Inflammatory macrophage treated with lipopolysaccharide for 4 hours (primary cell): ENCODE data around the gene PTPRQ.
"Not testable (repeated sequence)": the region's sequence is repeated elsewhere in the genome, so short reads cannot be mapped to it uniquely, and the experiment has no call there.

ENCODE experiments used
- DNase-seq: peaks from one replicate; pipeline ENCODE4 v3.0.0-alpha.2; 2020

The PTPRQ gene

DNA sequence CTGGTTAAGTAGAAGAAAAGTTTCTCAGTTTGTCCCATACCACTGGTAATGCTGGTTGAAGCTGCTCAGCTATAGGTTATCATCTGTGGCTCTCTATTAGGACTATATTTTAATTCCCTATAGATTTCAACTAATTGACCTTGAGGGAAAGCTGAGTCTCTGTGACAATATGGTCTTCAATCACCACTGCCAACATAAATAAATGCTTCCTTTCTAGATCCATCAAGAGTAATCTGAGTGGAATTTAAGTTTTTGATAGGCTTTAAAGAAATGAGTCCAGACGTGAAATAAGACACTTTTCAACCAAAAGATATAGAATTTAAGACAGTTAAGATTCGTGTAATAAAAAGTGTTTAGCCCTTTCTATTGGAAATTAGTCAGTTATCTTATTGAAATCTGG, 199.9 kb downstream of the PTPRQ start:
- DNase-seq, result no peak

DNA sequence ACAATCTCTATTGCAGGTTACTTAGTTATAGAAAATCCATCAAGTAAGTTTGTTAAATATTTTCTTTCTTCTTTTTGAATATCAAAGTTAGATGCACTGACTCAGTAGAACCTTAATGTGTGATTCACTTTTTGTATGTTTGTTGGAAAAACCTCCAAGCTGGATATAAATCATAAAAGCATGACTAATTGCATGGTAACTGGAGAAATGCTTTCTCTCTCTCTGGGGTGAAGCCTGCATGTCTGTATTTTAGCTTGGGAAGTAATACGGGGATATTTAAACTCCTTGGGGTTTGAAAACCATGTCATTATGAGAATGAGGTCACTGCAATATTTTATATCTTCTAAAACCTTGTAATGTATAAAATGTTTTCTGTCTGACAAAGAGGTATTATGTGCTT, 204.8 kb downstream of the PTPRQ start:
- no peak for DNase-seq

DNA sequence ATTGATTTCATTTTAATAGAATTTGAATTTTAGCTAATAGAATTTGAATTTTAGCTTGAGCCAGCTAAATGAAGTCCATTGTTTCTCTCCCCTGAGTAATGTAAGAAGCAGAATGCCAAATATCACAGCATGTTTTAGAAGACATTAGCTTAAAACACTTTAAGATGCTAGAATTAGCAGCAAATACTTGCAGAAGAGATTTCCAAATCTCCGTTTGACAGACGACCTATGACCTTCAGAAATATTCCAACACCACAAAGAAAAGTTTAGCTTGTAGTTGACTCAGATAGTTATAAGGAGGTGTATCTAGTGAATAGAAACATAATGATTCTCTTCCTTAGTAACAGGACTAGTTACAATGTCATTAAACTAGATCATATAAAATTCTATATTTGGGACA, 211.7 kb downstream of the PTPRQ start:
- DNase-seq, result no peak

DNA sequence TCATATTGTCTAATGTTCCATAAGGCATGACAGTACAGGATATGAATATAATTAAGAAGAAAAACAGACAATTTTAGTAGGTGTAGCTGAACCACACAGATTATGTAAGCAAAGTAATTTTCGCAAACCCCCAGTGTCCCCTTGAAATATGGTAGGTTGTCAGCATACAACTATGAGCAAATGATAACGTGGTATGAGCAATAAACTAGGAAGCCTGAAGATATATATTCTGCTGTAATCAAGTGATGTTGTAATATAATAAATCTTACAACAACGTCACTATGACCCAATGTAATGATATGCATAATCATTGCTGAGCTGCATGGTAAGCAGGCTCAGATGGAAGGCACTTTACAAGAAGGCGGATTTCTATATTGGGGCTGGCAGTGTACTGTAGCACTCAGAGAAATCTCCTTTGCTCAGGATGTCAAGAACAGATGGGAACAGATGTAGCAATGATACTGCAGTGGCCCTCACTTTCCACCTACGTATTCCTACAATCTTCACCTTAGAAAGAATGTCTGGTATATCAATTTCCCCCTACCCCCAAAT, 215.6 kb downstream of the PTPRQ start:
- DNase-seq, result no peak

DNA sequence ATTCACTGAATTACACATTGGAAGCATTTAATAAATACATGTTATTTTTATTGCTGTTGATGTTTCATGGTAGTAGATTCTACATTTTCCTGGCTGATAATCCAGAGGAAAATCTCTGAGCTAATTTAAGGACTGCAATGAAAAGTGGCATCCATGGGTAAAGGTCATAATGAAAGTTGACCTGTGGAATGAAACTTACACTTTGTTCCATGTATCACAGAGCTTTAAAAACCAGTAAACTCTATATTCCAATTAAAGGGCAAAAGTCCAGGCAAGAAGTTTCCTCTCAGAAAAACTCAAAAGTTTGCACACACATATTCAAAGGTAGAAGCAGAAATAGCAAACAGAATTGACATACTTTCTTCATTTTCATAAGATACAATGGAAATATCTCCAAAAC, 218.6 kb downstream of the PTPRQ start:
- no peak for DNase-seq

DNA sequence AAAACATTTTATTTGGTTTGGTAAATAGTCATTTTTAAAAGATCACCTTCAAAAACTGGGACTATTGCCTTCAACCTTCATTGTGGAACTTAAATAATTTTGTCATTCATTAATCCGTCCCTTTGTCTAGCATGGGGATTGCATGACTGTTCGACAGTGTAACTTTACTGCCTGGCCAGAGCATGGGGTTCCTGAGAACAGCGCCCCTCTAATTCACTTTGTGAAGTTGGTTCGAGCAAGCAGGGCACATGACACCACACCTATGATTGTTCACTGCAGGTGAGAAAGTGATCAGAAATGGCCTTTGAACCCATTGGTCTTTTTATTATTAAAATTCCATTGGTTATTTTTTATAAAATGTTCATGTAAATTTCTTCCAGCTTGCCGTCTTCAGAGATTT, 226.2 kb downstream of the PTPRQ start:
- no peak for DNase-seq

DNA sequence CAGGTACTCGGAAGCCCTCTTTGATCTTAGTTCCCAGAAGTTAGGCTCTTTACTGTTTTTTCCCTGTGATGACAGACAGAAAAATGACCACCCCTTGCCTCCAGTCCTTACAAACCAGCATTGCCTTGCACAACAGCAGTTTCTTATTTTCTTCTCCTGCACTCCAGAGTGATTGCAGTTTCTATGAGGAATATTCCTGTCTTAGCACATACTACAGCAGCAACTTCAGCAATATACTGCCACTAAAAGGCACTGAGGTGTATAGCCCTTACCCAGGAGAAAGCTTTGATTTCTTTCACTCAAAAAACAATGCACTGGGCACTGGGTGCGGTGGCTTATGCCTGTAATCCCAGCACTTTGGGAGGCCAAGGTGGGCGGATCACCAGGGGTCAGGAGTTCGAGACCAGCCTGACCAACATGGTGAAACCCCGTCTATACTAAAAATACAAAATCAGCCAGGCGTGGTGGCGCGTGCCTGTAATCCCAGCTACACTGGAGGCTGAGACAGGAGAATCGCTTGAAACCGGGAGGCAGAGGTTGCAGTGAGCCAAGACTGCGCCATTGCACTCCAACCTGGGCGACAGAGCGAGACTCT, 232.1 kb downstream of the PTPRQ start:
- not testable (repeated sequence) for DNase-seq

DNA sequence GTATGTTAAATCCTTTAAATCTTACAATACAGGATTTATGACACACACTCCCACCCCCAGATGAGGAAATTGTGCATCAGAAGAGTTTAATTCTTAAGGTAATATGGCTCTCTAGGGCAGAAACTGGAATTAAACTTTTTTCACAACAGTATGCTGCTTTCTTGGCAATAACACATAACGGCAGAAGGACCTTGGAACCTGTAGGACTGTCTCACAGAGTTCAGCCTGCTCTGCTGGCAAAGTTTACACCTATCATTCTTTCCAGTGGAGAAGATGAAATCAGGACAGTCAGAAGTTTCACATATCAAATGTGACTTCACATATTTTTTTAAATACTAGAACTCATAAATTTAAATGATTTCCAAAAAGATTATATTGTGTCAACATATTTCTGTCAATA, 232.8 kb downstream of the PTPRQ start:
- no peak for DNase-seq

DNA sequence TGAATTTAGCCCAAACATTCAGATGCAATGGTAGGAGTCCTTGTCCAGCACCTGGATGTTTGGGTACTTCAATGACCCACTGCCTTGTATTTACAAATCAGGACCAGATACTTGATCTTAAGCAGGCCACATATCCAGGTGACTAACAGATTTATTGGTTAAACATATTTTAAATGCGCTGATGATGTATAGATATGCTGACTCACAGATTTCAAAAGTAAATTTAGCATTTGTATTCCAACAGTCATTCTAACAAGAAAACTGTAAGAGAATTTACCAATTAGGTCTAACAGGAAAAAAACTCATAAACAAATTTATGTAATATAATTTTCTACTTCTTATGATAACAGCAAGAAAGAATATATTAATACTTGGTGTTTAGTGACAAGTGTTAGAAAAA, 234.0 kb downstream of the PTPRQ start:
- no peak for DNase-seq

DNA sequence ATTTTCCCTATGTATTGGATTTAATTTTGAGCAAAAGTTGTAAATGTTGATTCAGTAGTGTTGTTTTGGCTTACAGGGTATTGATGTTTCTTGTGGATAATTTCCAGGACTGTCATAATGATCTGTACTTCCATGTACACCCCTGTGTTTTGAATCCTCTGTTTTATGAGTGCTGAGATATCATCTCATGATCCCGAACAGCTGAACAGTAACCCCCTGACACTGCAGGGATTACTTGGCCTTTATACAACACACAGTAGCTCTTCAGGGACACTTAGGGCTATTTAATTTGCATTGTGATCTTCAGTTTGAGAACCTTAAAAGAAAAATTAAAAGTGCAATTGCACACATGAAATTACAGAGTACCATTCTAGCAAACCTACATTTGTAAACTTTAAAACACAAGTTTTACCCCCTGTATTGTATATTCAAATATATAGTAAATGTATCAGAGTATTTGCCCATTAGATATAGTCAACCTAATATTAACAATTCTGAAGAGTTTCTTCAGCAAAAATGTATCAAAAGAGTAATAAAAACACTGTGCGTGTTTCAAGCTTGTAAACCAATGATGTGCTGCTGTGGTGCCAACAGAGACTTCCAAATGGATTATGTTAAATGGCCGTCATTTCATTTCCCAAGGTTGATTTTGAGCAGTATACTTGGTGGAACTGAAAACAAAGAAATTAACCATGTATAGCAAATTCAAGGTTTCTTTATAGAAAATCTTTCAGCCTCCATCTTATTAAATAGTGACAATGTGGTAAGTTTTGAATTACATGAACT, 235.5 kb downstream of the PTPRQ start:
- no peak for DNase-seq

DNA sequence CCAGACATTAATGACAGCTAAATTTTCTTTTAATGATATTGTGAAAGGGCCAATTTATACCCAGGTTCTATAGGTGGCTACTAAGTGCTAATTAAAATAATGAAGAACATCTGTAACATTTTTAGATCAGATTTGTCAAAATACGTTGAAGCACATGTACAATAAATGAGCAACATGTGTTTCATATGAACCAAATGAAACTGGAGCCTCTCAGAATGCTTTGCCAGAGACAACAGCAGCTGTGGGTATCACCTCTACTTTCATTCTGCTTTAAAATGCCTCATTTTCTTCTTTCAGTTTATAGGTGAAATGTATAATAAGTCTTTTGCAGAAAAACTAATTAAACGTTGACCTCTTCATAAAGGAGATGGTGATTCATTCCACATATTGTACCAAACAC, 237.3 kb downstream of the PTPRQ start:
- no peak for DNase-seq

DNA sequence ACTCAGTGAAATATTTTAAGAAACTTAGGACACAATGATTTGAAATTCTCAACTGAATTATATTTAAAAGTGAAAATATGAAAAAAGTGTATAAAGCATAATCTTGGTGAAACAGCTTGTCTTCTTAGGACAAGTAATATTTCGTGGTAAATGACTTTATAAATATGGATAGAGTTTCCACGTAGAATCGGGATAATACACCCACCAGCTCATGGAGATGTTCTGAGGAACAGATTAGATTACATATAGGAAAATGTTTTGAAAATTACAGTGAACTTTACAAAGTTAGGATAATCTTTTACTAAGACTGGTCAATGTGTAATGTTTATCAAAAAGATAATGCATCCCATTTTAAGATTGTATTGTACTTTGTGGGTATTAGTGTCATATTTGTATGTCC, 237.8 kb downstream of the PTPRQ start:
- DNase-seq, result no peak

DNA sequence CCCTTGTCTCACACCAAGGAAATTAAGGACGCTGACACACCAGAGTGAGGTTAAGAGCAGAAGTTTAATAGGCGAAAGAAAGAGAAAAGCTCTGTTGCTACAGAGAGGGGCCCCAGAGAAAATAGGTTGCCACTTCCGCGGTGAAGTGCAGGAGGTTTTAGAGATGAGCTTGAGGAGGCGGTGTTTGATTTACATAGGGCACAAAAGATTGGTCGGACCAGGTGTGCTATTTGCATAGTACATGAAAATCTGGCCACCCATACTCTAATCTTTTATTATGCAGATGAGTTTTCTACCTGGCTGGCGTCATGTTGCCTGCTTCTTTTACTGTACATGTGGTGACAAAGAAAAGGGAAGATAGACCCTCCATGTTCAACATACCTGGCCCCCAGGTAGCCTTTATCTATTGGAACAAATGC, 240.1 kb downstream of the PTPRQ start:
- no peak for DNase-seq

DNA sequence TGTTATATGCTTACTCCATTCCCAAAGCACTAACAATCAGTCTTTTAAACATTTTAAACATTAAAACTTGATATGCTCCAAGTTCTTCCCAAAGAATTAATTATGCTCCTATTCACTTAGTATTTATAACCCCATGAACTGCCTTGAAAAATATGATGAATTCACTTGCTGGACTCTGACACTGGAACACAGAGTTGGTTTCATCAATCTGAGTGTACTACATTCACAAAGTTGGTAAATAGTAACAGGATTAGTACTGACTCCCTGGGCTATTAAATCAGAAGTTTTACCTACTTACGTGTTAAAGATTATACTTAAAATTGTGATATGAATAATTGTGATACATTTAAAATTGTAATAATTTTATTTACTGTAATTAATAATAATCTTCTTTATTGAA, 246.1 kb downstream of the PTPRQ start:
- DNase-seq, result no peak

DNA sequence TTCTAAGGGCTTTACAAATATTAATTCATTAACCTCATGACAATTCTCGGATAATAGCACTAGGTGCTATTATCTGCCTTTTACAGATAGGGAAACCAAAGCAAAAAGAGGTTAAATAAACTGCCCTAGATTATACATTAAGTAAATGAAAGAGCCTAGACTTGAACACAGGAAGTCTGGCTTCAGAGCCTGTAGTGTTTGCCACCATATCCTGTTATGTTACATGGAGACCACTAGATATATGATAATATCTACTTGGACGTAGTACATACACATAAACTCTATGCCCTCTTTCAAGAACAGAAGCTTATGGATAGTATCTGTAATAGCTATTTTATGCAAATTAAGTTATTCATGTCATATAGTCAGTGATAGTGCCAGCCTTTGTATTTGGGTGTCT, 246.5 kb downstream of the PTPRQ start:
- no peak for DNase-seq

DNA sequence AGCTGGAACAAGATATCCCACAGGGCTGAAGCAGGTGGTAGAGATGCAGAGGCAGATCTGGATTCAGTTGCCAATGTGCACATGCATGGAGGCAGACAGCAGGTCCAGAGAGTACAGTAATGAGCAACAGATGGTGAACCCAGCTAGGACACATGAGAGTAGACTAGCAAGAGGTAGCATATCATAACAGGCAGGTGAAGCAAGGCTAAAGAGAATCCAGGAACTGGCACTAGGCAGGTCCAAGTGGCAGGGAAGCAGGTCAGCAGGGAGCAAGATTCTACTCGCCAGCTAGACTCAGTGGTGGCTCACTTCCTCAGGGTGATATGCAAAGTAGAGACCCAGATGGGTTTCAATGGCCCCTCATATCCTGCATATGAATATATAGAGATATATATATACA, 248.1 kb downstream of the PTPRQ start:
- no peak for DNase-seq

DNA sequence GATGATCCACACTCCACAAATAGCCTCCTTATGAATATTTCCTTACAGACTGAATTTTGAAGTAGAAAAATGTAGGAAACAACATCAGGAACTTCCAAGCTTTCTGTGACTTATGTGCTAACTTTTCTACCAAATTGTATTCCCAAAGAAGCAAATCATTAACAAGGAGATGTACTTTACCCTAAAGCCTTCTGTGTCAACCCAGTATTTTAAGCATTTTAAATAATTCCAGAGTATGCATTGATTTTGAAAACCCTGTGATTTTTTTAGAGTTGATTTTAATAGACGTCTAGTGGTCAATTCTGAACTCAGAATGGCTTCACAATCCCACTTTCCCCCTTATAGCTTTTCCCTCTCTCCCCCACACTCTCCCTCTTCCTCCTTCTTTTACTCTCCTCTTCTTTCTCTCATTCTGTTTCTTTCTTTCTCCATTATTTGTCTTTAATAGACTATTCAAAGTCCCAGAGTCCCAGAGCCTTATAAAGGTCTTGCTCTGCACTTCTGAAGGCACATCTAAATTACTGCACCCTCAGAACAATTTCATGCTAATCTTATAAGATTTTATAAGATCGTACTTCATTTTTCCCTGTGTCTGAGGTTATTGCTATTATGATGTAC, 253.3 kb downstream of the PTPRQ start:
- DNase-seq, result no peak

DNA sequence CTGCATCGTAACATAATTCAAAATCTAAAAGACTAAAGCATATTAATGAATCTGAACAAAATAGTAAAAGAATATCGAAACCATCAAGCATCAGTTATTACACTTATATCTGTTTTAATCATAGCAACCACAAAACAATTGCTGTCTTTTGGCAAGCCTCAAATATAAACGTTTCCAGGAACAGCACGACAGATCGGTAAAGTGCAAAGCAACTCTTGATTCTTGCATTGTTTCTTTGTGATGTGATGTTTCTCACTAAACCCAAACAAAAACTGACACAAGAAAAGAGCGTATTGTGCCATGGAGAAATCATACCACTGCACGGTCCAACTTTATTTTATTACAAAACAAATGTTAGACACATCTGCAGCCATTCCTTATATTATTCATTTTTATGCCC, 254.2 kb downstream of the PTPRQ start:
- DNase-seq, result no peak

DNA sequence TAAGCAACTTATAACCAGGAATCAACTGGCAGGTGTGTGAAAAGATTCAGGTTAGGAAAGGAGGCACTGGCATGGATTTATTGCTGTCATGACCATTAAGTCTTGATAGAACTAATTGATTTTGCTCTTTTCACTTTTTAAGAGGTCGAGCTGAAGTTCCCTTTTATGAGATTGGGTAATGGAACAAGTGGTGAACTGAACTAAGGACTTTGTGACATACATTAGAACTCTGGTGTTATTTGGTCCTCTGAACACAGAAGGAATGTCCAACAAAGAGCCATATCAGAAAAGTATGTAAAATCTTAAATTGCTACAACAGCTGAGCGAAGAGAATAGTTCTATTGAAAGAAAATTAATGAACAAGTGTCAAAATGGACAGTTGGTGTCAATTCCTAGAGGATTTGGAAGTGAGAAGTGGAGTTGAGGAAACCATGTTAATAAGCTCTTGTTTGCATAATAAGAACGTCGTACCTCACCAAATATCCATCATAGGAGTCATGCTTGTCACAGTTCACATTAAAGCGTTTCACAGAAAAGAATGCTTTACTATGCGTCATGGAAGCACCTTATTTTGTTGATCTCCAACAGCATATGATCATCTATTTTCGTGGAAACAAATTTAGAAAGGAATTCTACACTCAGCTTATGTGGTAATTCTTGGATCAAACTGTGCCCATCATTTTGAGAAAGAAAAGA, 255.0 kb downstream of the PTPRQ start:
- DNase-seq, result no peak

DNA sequence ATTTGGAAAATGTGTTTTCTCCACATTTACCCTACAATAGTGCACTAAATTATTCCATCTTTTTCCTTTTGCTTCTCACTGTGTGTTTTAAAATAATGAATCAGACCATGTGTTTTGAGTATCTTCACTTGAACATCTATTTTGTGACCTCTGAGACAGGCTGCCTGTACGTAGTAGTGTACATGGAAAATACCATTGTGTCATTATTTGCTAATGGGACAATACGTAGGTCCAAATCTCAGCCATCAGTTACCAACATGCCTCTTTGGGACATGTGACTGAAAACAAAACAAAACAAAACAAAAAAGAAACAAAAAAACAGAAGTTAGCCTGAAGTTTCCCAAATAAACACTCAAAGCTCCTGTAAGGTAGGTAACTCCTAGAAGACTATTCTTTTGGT, 256.3 kb downstream of the PTPRQ start:
- no peak for DNase-seq

DNA sequence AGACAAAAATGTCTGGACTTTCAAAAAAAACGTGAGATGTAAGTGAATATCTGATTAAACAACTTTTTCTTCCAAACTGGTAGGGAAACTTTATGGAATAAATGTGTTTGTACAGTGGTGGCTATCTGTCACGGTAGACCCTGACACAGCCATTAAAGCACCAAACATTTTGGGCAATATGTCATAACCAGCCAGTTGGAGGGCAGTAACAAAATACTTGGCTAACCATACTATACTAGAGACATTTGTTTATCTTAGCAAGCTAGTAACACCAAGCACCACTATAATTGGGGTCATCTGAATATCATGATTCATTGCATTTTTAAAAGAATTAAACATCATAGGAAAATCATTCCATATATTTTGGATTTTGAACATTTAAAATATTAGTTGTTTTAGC, 257.4 kb downstream of the PTPRQ start:
- DNase-seq, result no peak

DNA sequence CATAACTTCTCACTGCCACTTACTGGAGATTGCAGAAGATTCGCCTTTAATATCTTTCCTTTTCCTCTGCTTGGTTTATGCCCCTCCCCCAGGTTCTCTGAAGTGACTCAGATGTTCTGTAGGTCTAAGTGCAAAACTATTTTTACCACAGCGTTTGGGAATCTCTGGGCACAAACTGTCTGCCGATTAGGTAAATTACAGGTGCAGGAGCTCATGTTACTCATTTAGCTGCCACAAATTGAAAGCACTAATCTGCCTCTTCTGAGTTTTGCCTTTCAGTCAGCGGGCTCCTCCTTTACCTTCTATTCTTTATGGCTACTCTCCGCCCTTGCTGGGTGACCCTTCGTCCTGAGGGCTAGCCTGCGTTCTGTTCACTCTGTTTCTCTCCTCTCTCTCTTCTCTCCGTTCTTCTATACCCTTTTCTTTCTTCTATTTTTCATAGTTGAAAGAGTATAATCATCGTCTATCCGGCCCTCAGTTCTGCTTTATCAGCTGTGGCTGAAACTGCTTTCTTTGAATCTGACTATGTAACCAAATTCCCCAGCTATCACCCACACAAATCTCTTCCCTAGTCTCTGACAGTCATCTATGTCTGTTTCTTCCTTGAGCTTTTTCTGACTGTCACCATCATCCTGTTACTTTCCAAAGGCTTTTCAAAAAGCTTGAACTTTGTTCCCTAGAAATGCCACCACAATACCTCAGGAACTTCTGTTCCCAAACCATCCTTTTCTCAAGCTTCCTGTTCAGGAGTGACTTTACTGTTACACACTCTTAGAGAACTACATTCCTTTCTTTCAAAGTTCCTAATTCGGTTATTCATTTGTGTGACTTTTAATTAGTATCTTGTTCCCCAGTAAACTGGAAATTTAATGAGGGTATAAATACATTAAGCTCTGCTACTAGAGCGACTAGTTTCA, 259.1 kb downstream of the PTPRQ start:
- DNase-seq, result no peak

DNA sequence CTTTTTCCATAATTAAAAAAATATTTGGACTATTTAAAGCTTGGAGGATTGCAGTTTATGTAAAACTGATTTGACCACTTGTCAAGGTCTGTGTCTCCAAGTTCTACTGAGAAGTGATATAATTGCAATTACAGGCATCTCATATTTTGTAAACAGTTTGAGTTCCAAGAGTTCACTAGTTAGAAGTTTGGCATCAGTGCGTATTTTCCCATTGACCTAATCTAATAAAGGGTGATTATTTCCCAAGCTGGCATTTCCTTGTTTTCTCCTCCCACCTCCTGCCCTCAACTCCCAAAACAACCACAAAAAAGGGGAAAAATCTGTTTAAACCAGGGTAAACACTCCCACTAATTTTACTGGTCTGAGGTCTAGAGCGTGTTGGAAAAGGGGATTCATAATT, 260.4 kb downstream of the PTPRQ start:
- no peak for DNase-seq
